ENCODE measurements around the gene MYO18A.

- TF ChIP-seq EP300 (IDR thresholded peaks at IDR 0.05) (no peak), POLR2A (IDR thresholded peaks at IDR 0.05; ENCODE audit: low read depth) (no peak)
- TF ChIP-seq, protein P1, sequence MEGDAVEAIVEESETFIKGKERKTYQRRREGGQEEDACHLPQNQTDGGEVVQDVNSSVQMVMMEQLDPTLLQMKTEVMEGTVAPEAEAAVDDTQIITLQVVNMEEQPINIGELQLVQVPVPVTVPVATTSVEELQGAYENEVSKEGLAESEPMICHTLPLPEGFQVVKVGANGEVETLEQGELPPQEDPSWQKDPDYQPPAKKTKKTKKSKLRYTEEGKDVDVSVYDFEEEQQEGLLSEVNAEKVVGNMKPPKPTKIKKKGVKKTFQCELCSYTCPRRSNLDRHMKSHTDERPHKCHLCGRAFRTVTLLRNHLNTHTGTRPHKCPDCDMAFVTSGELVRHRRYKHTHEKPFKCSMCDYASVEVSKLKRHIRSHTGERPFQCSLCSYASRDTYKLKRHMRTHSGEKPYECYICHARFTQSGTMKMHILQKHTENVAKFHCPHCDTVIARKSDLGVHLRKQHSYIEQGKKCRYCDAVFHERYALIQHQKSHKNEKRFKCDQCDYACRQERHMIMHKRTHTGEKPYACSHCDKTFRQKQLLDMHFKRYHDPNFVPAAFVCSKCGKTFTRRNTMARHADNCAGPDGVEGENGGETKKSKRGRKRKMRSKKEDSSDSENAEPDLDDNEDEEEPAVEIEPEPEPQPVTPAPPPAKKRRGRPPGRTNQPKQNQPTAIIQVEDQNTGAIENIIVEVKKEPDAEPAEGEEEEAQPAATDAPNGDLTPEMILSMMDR (IDR thresholded peaks at IDR 0.05), result no peak
These were observed 84.8 kb downstream of the MYO18A start for GRCh38 chr17:29095439-29095838.

All from esophagus muscularis mucosa (tissue), 4 donors.